NT2/D1 (cell line): ENCODE measurements around the gene RBP5.

Experiments
- YY1 ChIP-seq: IDR thresholded peaks from 2 replicates; pipeline ENCODE4 v1.6.1; 2011; ENCODE audit not compliant: insufficient read length, insufficient read depth
- ZNF274 ChIP-seq: IDR thresholded peaks from 2 replicates; pipeline ENCODE4 v1.6.1; 2011; ENCODE audit warnings: mild to moderate bottlenecking, low read depth, low read length

DNA sequence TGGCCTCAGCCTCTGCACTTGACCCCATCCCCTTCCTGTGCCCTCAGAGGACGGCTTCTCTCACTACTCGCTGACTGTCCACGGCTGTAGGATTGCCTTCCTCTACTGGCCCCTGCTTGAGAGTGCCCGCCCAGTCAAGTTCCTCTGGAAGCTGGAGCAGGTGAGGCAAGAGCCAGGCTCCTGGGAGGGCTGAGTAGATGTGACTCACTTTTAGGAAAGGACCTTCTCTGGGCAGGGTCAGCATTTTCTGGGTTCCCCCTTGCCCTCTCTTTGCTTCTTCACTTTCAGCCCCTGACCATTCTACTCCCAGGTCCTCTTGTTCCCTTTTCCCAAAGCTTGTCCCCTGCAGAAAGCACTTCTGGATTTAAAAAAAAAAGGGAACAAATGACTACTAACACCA, 9.2 kb upstream of the RBP5 start:
- TF ChIP-seq ZNF274 (no peak), YY1 (no peak)
